ENCODE results near the gene OR6K3. TPM values are rescaled to one million over a fixed set of nuclear protein-coding genes. Genes with fewer than 3 reads are reported as not detected.

The OR6K3 gene
- total RNA-seq, 2 experiments from 2014 or later: not detected

DNA sequence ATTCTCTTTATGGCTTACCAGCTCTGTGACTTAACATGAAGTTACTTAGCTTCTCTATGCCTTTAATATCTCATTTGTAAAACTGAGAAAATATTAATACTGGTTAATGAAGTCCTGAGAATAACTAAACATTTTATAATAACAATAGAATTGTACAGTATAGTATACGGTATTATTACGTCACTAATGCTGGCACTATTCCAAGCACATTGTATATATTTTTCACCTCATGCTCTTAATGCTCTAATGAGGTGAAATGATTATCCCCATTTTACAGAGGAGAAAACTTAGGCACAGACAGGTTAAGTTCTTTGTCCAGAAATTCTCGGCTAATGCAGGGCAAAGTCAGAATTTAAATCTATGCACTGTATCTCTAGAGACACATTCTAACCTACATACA is 856 bp downstream of the OR6K3 start:
- ChIA-PET CTCF (no interaction called here), POLR2A (no interaction called here)
- Mint-ChIP-seq H3K36me3 (ENCODE audit: low read depth) (no peaks in the 10 kb centered on the region), H3K4me1 (ENCODE audit: low read depth) (no peaks in the 10 kb centered on the region), H3K27me3 (peaks cover 38% of the 10 kb centered on the region), H3K4me3 (no peak overlapping the region), H3K9me3 (no peaks in the 10 kb centered on the region), H3K27ac (no peak overlapping the region)
- Histone ChIP-seq H3K4me1 (ENCODE audit: insufficient read depth, low read length) (no peaks in the 10 kb centered on the region), H3K36me3 (ENCODE audit: insufficient read depth, low read length) (no peaks in the 10 kb centered on the region), H3K27me3 (ENCODE audit: control insufficient read depth in 1 of 2, insufficient read depth in 2 of 2, low read length in 2 of 2) (peaks cover 3 to 4% of the 10 kb centered on the region in 2 experiments), H3K27ac (ENCODE audit: low read depth in 1 of 2, low read length in 2 of 2) (no peak overlapping the region), H3K4me3 (ENCODE audit: low read length) (no peak overlapping the region), H3K9me3 (ENCODE audit: control insufficient read depth in 1 of 2, insufficient read depth in 1 of 2, low read length in 2 of 2) (no peaks in the 10 kb centered on the region)
- DNase-seq (no peak), ATAC-seq (ENCODE audit: poor library complexity) (no peak)
- no peak for TF ChIP-seq CTCF (IDR thresholded peaks at IDR 0.05)
- intact Hi-C loops (cut with DNase I, micrococcal nuclease): no loop called here

- no peak for TF ChIP-seq CTCF (IDR thresholded peaks at IDR 0.05)
- no peak for DNase-seq
- H3K27me3 Mint-ChIP-seq: peaks cover 42% of the 10 kb centered on the region
Measured at GRCh38 chr1:158717344-158717743, 3.2 kb downstream of the OR6K3 start.

DNA sequence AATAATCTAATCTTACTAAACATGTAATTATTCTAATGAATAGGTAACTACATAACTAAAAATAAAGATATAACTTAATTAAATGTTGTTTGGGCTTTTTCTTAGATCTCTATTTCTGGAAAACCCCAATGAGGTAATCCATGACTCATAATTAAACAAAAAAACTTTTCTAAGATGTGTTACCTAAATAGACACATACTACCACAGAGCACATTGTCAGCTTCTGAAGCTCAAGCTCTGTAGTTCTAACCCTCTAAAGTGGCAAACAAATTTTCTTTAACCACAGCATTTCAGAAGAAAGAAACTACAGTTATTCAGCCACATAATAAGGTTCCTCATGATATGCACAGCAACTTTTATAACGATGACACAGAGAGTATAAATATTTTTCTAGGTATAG is 4.2 kb downstream of the OR6K3 start:
- no peak for TF ChIP-seq CTCF (IDR thresholded peaks at IDR 0.05)
- Mint-ChIP-seq H3K36me3 (ENCODE audit: low read depth) (no peaks in the 10 kb centered on the region), H3K4me1 (ENCODE audit: low read depth) (no peaks in the 10 kb centered on the region), H3K27ac (no peak overlapping the region), H3K4me3 (no peak overlapping the region), H3K27me3 (peaks cover 44% of the 10 kb centered on the region), H3K9me3 (no peaks in the 10 kb centered on the region)
- intact Hi-C loops (cut with DNase I, micrococcal nuclease): no loop called here
- Histone ChIP-seq H3K9me3 (ENCODE audit: control insufficient read depth in 1 of 2, insufficient read depth in 1 of 2, low read length in 2 of 2) (no peaks in the 10 kb centered on the region), H3K27me3 (ENCODE audit: control insufficient read depth in 1 of 2, insufficient read depth in 2 of 2, low read length in 2 of 2) (peaks cover 3 to 19% of the 10 kb centered on the region in 2 experiments), H3K4me1 (ENCODE audit: insufficient read depth, low read length) (no peaks in the 10 kb centered on the region), H3K4me3 (ENCODE audit: low read length) (no peak overlapping the region), H3K36me3 (ENCODE audit: insufficient read depth, low read length) (no peaks in the 10 kb centered on the region), H3K27ac (ENCODE audit: low read depth in 1 of 2, low read length in 2 of 2) (no peak overlapping the region)
- CTCF ChIA-PET: no interaction called here
- POLR2A ChIA-PET: no interaction called here
- ATAC-seq (ENCODE audit: poor library complexity) (no peak), DNase-seq (peak in 1 of 14 experiments; percentile 5)

More at GRCh38 chr1:158717344-158717743, 3.2 kb downstream of the OR6K3 start:
- Mint-ChIP-seq H3K4me1 (ENCODE audit: low read depth) (no peaks in the 10 kb centered on the region), H3K36me3 (ENCODE audit: low read depth) (no peaks in the 10 kb centered on the region), H3K9me3 (no peaks in the 10 kb centered on the region), H3K27ac (no peak overlapping the region), H3K4me3 (no peak overlapping the region)
- CTCF ChIA-PET: interaction anchor here (1.2 kb wide), 1 partner anchor 14 kb away, joined by 3 read pairs; no protein-coding TSS in a partner anchor
- Histone ChIP-seq H3K9me3 (ENCODE audit: control insufficient read depth in 1 of 2, insufficient read depth in 1 of 2, low read length in 2 of 2) (no peaks in the 10 kb centered on the region), H3K27me3 (ENCODE audit: control insufficient read depth in 1 of 2, insufficient read depth in 2 of 2, low read length in 2 of 2) (peaks cover 3 to 16% of the 10 kb centered on the region in 2 experiments), H3K4me1 (ENCODE audit: insufficient read depth, low read length) (no peaks in the 10 kb centered on the region), H3K4me3 (ENCODE audit: low read length) (no peak overlapping the region), H3K36me3 (ENCODE audit: insufficient read depth, low read length) (no peaks in the 10 kb centered on the region), H3K27ac (ENCODE audit: low read depth in 1 of 2, low read length in 2 of 2) (no peak overlapping the region)
- no peak for ATAC-seq (ENCODE audit: poor library complexity)
- intact Hi-C loops (cut with DNase I, micrococcal nuclease): no loop called here
- POLR2A ChIA-PET: interaction anchor here (0.6 kb wide), 1 partner anchor 80 kb away, joined by 3 read pairs; no protein-coding TSS in a partner anchor
